ENCODE data around the gene TRIM2.

The TRIM2 gene

GRCh38 chr4:153210727-153211126 is 6.5 kb downstream of the TRIM2 start:
- DNase-seq (ENCODE audit: low read depth in 2 of 2), result no peak
- no peak for TF ChIP-seq CTCF (IDR thresholded peaks at IDR 0.05; ENCODE audit: low read depth, low read length)
- H3K4me3 ChIP-seq (replicated peaks in 1 of 2; ENCODE audit: low read depth in 2 of 2, low read length in 2 of 2), result no peak overlapping the region

- peak; percentile 69 to 74 for DNase-seq (ENCODE audit: low read depth in 2 of 2)
- H3K4me3 ChIP-seq (replicated peaks in 1 of 2; ENCODE audit: low read depth in 2 of 2, low read length in 2 of 2), result no peak overlapping the region
- TF ChIP-seq CTCF (IDR thresholded peaks at IDR 0.05; ENCODE audit: low read depth, low read length), result no peak
Observed at GRCh38 chr4:153211986-153212728, 7.9 kb downstream of the TRIM2 start.

- TF ChIP-seq CTCF (IDR thresholded peaks at IDR 0.05; ENCODE audit: low read depth, low read length), result no peak
- DNase-seq (ENCODE audit: low read depth in 2 of 2), result no peak
- no peak overlapping the region for H3K4me3 ChIP-seq (replicated peaks in 1 of 2; ENCODE audit: low read depth in 2 of 2, low read length in 2 of 2)
Observed at GRCh38 chr4:153212736-153213135, 8.5 kb downstream of the TRIM2 start.

GRCh38 chr4:153215921-153216320 is 11.7 kb downstream of the TRIM2 start:
- no peak overlapping the region for H3K4me3 ChIP-seq (replicated peaks in 1 of 2; ENCODE audit: low read depth in 2 of 2, low read length in 2 of 2)
- TF ChIP-seq CTCF (IDR thresholded peaks at IDR 0.05; ENCODE audit: low read depth, low read length), result no peak
- DNase-seq (ENCODE audit: low read depth in 2 of 2), result peak in 1 of 2 donors; percentile 52

GRCh38 chr4:153216546-153216945 is 12.3 kb downstream of the TRIM2 start:
- DNase-seq (ENCODE audit: low read depth in 2 of 2), result no peak
- no peak for TF ChIP-seq CTCF (IDR thresholded peaks at IDR 0.05; ENCODE audit: low read depth, low read length)
- H3K4me3 ChIP-seq (replicated peaks in 1 of 2; ENCODE audit: low read depth in 2 of 2, low read length in 2 of 2), result no peak overlapping the region

- DNase-seq (ENCODE audit: low read depth in 2 of 2), result peak in 1 of 2 donors; percentile 14
- no peak for TF ChIP-seq CTCF (IDR thresholded peaks at IDR 0.05; ENCODE audit: low read depth, low read length)
- no peak overlapping the region for H3K4me3 ChIP-seq (replicated peaks in 1 of 2; ENCODE audit: low read depth in 2 of 2, low read length in 2 of 2)
Observed at GRCh38 chr4:153217440-153217839, 13.2 kb downstream of the TRIM2 start.

- no peak for DNase-seq (ENCODE audit: low read depth in 2 of 2)
- no peak for TF ChIP-seq CTCF (IDR thresholded peaks at IDR 0.05; ENCODE audit: low read depth, low read length)
Observed at GRCh38 chr4:153218961-153219360, 14.7 kb downstream of the TRIM2 start.

More at GRCh38 chr4:153218961-153219360, 14.7 kb downstream of the TRIM2 start:
- H3K4me3 ChIP-seq (replicated peaks in 1 of 2; ENCODE audit: low read depth in 2 of 2, low read length in 2 of 2), result no peak overlapping the region

Measured in cardiac fibroblast (primary cell).